SU-DHL-6 (cell line): ENCODE data around the gene LRP1B.

ENCODE experiments used
- H2AFZ ChIP-seq: fragments of 200-600 bp; sonication (generic); 2 replicates; pipeline ENCODE4 v1.6.1; 2014; ENCODE audit warnings: low read depth, mild to moderate bottlenecking, moderate library complexity, mixed read lengths, antibody characterized with exemption, low read length; ENCODE audit not compliant: severe bottlenecking
- H3F3A ChIP-seq: fragments of 200-600 bp; shearing (Covaris generic); 2 replicates; pipeline ENCODE4 v1.6.0; 2016; ENCODE audit warnings: antibody characterized with exemption, mild to moderate bottlenecking; ENCODE audit not compliant: insufficient read depth
- H3K27ac ChIP-seq: fragments of 200-600 bp; sonication (generic); 2 replicates; pipeline ENCODE4 v1.5.1; 2016; ENCODE audit warnings: low read depth, mild to moderate bottlenecking, low read length, moderate library complexity, mixed read lengths
- H3K27me3 ChIP-seq: fragments of 200-600 bp; sonication (generic), shearing (Covaris generic); 2 replicates; pipeline ENCODE4 v1.6.0; 2014; ENCODE audit warnings: mild to moderate bottlenecking, low read length
- H3K36me3 ChIP-seq: fragments of 200-600 bp; sonication (generic); 2 replicates; pipeline ENCODE4 v1.6.1; 2014; ENCODE audit warnings: mild to moderate bottlenecking, low read length, mixed read lengths
- H3K4me2 ChIP-seq: fragments of 300-600, 200-600 bp; shearing (Covaris generic), sonication (generic); 2 replicates; pipeline ENCODE4 v1.6.0; 2014; ENCODE audit warnings: low read length, low read depth, mild to moderate bottlenecking; ENCODE audit not compliant: poor library complexity, severe bottlenecking
- H3K4me3 ChIP-seq: fragments of 200-600 bp; sonication (generic); 2 replicates; pipeline ENCODE4 v1.5.1; 2014; ENCODE audit warnings: antibody characterized with exemption, low read length, mild to moderate bottlenecking, mixed read lengths; ENCODE audit not compliant: insufficient read depth, poor library complexity, severe bottlenecking
- H3K79me2 ChIP-seq: fragments of 200-600 bp; sonication (generic); 2 replicates; pipeline ENCODE4 v1.6.1; 2014; ENCODE audit warnings: mild to moderate bottlenecking, low read length, moderate library complexity; ENCODE audit not compliant: insufficient read depth
- H3K9ac ChIP-seq: fragments of 200-600 bp; sonication (generic); 2 replicates; pipeline ENCODE4 v1.7.0; 2014; ENCODE audit warnings: mild to moderate bottlenecking, low read length
- H3K9me2 ChIP-seq: fragments of 200-600 bp; sonication (generic); replicated peaks from 2 replicates; pipeline ENCODE4 v1.6.1; 2014; ENCODE audit warnings: low read length; ENCODE audit not compliant: insufficient read depth
- H3K9me3 ChIP-seq: fragments of 200-600 bp; sonication (generic); 2 replicates; pipeline ENCODE4 v1.6.1; 2014; ENCODE audit warnings: low read length, mixed read lengths; ENCODE audit not compliant: insufficient read depth
- H4K20me1 ChIP-seq: fragments of 200-600 bp; sonication (generic); 2 replicates; pipeline ENCODE4 v1.6.1; 2014; ENCODE audit warnings: low read depth, mild to moderate bottlenecking, antibody characterized with exemption, low read length, moderate library complexity, mixed read lengths
- CTCF ChIP-seq: fragments of 200-600 bp; sonication (generic); IDR thresholded peaks from one replicate; pipeline ENCODE4 v1.5.1; 2017; ENCODE audit warnings: antibody characterized with exemption, mild to moderate bottlenecking, low read length, moderate library complexity; ENCODE audit not compliant: insufficient read depth, poor library complexity, severe bottlenecking
- EZH2phosphoT487 ChIP-seq: fragments of 200-600 bp; sonication (generic), shearing (Covaris generic); conservative IDR thresholded peaks from 2 replicates; pipeline ENCODE4 v1.6.1; 2018; ENCODE audit warnings: mild to moderate bottlenecking, antibody characterized with exemption, low read length, moderate library complexity, mixed read lengths

Gene LRP1B

GRCh38 chr2:141698500-141698899, 432.3 kb downstream of the LRP1B start:
- no peak for TF ChIP-seq EZH2phosphoT487
- TF ChIP-seq CTCF = no peak
- Histone ChIP-seq H3F3A (no peaks in the 10 kb centered on the region), H3K36me3 (no peaks in the 10 kb centered on the region), H3K79me2 (no peaks in the 10 kb centered on the region), H3K9me2 (no peaks in the 10 kb centered on the region), H3K27ac (no peak overlapping the region), H3K9ac (no peak overlapping the region), H3K9me3 (no peaks in the 10 kb centered on the region), H3K4me2 (no peak overlapping the region), H3K27me3 (no peaks in the 10 kb centered on the region), H2AFZ (no peak overlapping the region), H4K20me1 (no peaks in the 10 kb centered on the region), H3K4me3 (no peak overlapping the region)

- no peak overlapping the region for H3K4me2 ChIP-seq
- no peaks in the 10 kb centered on the region for H4K20me1 ChIP-seq
- H3K27me3 ChIP-seq = no peaks in the 10 kb centered on the region
- TF ChIP-seq CTCF = no peak
- no peak for TF ChIP-seq EZH2phosphoT487
- no peaks in the 10 kb centered on the region for H3F3A ChIP-seq
- H3K36me3 ChIP-seq = no peaks in the 10 kb centered on the region
- no peak overlapping the region for H2AFZ ChIP-seq
- no peak overlapping the region for H3K9ac ChIP-seq
- H3K27ac ChIP-seq = no peak overlapping the region
- no peak overlapping the region for H3K4me3 ChIP-seq
- no peaks in the 10 kb centered on the region for H3K79me2 ChIP-seq
- H3K9me3 ChIP-seq = no peaks in the 10 kb centered on the region
- H3K9me2 ChIP-seq = no peaks in the 10 kb centered on the region
Observed at GRCh38 chr2:141697035-141697434, 433.8 kb downstream of the LRP1B start.

- H3K27me3 ChIP-seq = no peaks in the 10 kb centered on the region
- no peak overlapping the region for H3K4me3 ChIP-seq
- TF ChIP-seq CTCF (no peak), EZH2phosphoT487 (no peak)
- H2AFZ ChIP-seq = no peak overlapping the region
- H3K9ac ChIP-seq = no peak overlapping the region
- H3K4me2 ChIP-seq = no peak overlapping the region
- no peaks in the 10 kb centered on the region for H4K20me1 ChIP-seq
- no peak overlapping the region for H3K27ac ChIP-seq
- no peaks in the 10 kb centered on the region for H3K36me3 ChIP-seq
- no peaks in the 10 kb centered on the region for H3F3A ChIP-seq
- no peaks in the 10 kb centered on the region for H3K79me2 ChIP-seq
- no peaks in the 10 kb centered on the region for H3K9me2 ChIP-seq
- no peaks in the 10 kb centered on the region for H3K9me3 ChIP-seq
Observed at GRCh38 chr2:141694180-141694579, 436.6 kb downstream of the LRP1B start.
